Activated CD8-positive, alpha-beta memory T cell treated with anti-CD3 and anti-CD28 coated beads, Interleukin-2, amount 50 U/mL, for 1 hour (primary cell): Measurements from ENCODE around the gene FAM171A1.

Experiments
- DNase-seq: peaks from one replicate; pipeline ENCODE4 v3.0.0-alpha.2; 2020; ENCODE audit errors: extremely low read depth

Gene FAM171A1

GRCh38 chr10:15169555-15170401 is 201.3 kb downstream of the FAM171A1 start:
- no peak for DNase-seq

GRCh38 chr10:15168786-15169554 is 202.1 kb downstream of the FAM171A1 start:
- peak; percentile 94 for DNase-seq

- no peak for DNase-seq
Measured at GRCh38 chr10:15168291-15168785, 202.8 kb downstream of the FAM171A1 start, which contains the start of gene NMT2. TSS of gene NMT2 (minus strand) at chr10:15168693. CDS start at chr10:15168612, 81 bp downstream.

- DNase-seq, result no peak
Measured at GRCh38 chr10:15167411-15168290, 203.4 kb downstream of the FAM171A1 start.

GRCh38 chr10:15166325-15166724 is 204.8 kb downstream of the FAM171A1 start:
- no peak for DNase-seq

- no peak for DNase-seq
Measured at GRCh38 chr10:15163253-15163828, 207.7 kb downstream of the FAM171A1 start.
